ENCODE results near the gene DGCR2.

GRCh38 chr22:19136915-19137314 lies 14.7 kb upstream of the DGCR2 start:
- TF ChIP-seq CTCF (IDR thresholded peaks at IDR 0.05; ENCODE audit: borderline replicate concordance, extremely low read depth, low read length, poor library complexity, severe bottlenecking): no peak
- no peak for TF ChIP-seq EZH2 (IDR thresholded peaks at IDR 0.05; ENCODE audit: borderline replicate concordance, low read depth, low read length, severe bottlenecking)

Data from DND-41 (cell line).